Neural cell (in vitro differentiated cells): ENCODE measurements around the gene OSBPL2. TPM values are rescaled to one million over a fixed set of nuclear protein-coding genes. Genes with fewer than 3 reads are reported as not detected.

Source experiments
- H2AFZ ChIP-seq: fragments of 200-600, 300-800 bp; sonication (generic), shearing (Covaris generic); 2 replicates; pipeline ENCODE4 v1.6.0; 2014; ENCODE audit warnings: low read depth, mild to moderate bottlenecking, antibody characterized with exemption, low read length, moderate library complexity
- H3F3A ChIP-seq: fragments of 200-600 bp; shearing (Covaris generic); 2 replicates; pipeline ENCODE4 v1.6.1; 2016; ENCODE audit warnings: mild to moderate bottlenecking, moderate library complexity, mixed read lengths, antibody characterized with exemption, low read length; ENCODE audit not compliant: insufficient read depth, poor library complexity, severe bottlenecking
- H3K27ac ChIP-seq: fragments of 200-600, 300-800 bp; sonication (generic), shearing (Covaris generic); 2 replicates; pipeline ENCODE4 v1.5.1; 2014; ENCODE audit warnings: mild to moderate bottlenecking, low read length, moderate library complexity
- H3K27me3 ChIP-seq: fragments of 300-800, 200-600 bp; sonication (generic), shearing (Covaris generic); 2 replicates; pipeline ENCODE4 v1.6.0; 2014; ENCODE audit warnings: mild to moderate bottlenecking, low read depth, low read length, moderate library complexity; ENCODE audit not compliant: insufficient read depth
- H3K36me3 ChIP-seq: fragments of 300-800, 200-600 bp; sonication (generic), shearing (Covaris generic); 2 replicates; pipeline ENCODE4 v1.5.1; 2014; ENCODE audit warnings: mild to moderate bottlenecking, antibody characterized with exemption, low read length, moderate library complexity; ENCODE audit not compliant: insufficient read depth
- H3K4me2 ChIP-seq: fragments of 300-800, 200-600 bp; sonication (generic), shearing (Covaris generic); 2 replicates; pipeline ENCODE4 v1.6.0; 2014; ENCODE audit warnings: mild to moderate bottlenecking, low read length
- H3K4me3 ChIP-seq: fragments of 300-800, 200-600 bp; sonication (generic), shearing (Covaris generic); 2 replicates; pipeline ENCODE4 v1.5.1; 2014; ENCODE audit warnings: mild to moderate bottlenecking, low read length, moderate library complexity
- H3K79me2 ChIP-seq: fragments of 200-600 bp; shearing (Covaris generic); replicated peaks from 2 replicates; pipeline ENCODE4 v1.6.0; 2014; ENCODE audit warnings: mild to moderate bottlenecking, low read length, moderate library complexity; ENCODE audit not compliant: insufficient read depth
- H3K9ac ChIP-seq: fragments of 300-800, 200-600 bp; sonication (generic), shearing (Covaris generic); 2 replicates; pipeline ENCODE4 v1.6.1; 2016; ENCODE audit warnings: mild to moderate bottlenecking, low read length, mixed read lengths
- H3K9me2 ChIP-seq: fragments of 200-600 bp; shearing (Covaris generic); 2 replicates; pipeline ENCODE4 v1.6.1; 2016; ENCODE audit warnings: mild to moderate bottlenecking, low read length, mixed read lengths; ENCODE audit not compliant: insufficient read depth
- H3K9me3 ChIP-seq: fragments of 200-600, 300-800 bp; sonication (generic), shearing (Covaris generic); 2 replicates; pipeline ENCODE4 v1.6.1; 2016; ENCODE audit warnings: mild to moderate bottlenecking, mixed run types, low read length, moderate library complexity, mixed read lengths
- H4K20me1 ChIP-seq: fragments of 200-600 bp; shearing (Covaris generic); 2 replicates; pipeline ENCODE4 v1.6.1; 2016; ENCODE audit warnings: mild to moderate bottlenecking, mixed run types; ENCODE audit not compliant: insufficient read depth
- CTCF ChIP-seq: fragments of 450-650 bp; IDR thresholded peaks from 2 replicates; pipeline ENCODE4 v1.5.1; 2014; ENCODE audit warnings: antibody characterized with exemption, mild to moderate bottlenecking, moderate library complexity; ENCODE audit not compliant: poor library complexity, severe bottlenecking
- EP300 ChIP-seq: fragments of 450-650 bp; conservative IDR thresholded peaks from 2 replicates; pipeline ENCODE4 v1.6.1; 2014; ENCODE audit warnings: antibody characterized with exemption, mild to moderate bottlenecking, moderate library complexity; ENCODE audit not compliant: poor library complexity, severe bottlenecking
- EZH2 ChIP-seq: fragments of 200-600, 300-800 bp; shearing (Covaris generic), sonication (generic); IDR thresholded peaks from 2 replicates; pipeline ENCODE4 v1.6.1; 2014; ENCODE audit warnings: antibody characterized with exemption, low read length, borderline replicate concordance, mild to moderate bottlenecking; ENCODE audit not compliant: insufficient read depth, poor library complexity, severe bottlenecking
- MXI1 ChIP-seq: fragments of 450-650 bp; conservative IDR thresholded peaks from 2 replicates; pipeline ENCODE4 v1.6.1; 2014; ENCODE audit warnings: antibody characterized with exemption, mild to moderate bottlenecking; ENCODE audit not compliant: poor library complexity, severe bottlenecking
- POLR2AphosphoS5 ChIP-seq: IDR thresholded peaks from 2 replicates; pipeline ENCODE4 v1.6.1; 2012
- RAD21 ChIP-seq: fragments of 450-650 bp; conservative IDR thresholded peaks from 2 replicates; pipeline ENCODE4 v1.6.1; 2014; ENCODE audit warnings: antibody characterized with exemption, mild to moderate bottlenecking, moderate library complexity
- SMC3 ChIP-seq: fragments of 450-650 bp; conservative IDR thresholded peaks from 2 replicates; pipeline ENCODE4 v1.6.1; 2014; ENCODE audit warnings: antibody characterized with exemption, mild to moderate bottlenecking, moderate library complexity; ENCODE audit not compliant: poor library complexity
- TAF1 ChIP-seq: IDR thresholded peaks from 2 replicates; pipeline ENCODE4 v1.6.1; 2012; ENCODE audit warnings: low read depth
- polyA plus RNA-seq: library from polyadenylated mRNA; depleted of rRNA; stranded (reverse); fragments of >200 nt; gene quantifications from 2 replicates; pipeline ENCODE4 v1.2.3, GENCODE V29; 2014
- TF ChIP-seq, protein P1 (sequence below): IDR thresholded peaks from 2 replicates; pipeline ENCODE4 v1.6.1; 2012; ENCODE audit warnings: borderline replicate concordance

OSBPL2 gene
- polyA plus RNA-seq, 1 donor from 2014 or later = 41.5 TPM

DNA sequence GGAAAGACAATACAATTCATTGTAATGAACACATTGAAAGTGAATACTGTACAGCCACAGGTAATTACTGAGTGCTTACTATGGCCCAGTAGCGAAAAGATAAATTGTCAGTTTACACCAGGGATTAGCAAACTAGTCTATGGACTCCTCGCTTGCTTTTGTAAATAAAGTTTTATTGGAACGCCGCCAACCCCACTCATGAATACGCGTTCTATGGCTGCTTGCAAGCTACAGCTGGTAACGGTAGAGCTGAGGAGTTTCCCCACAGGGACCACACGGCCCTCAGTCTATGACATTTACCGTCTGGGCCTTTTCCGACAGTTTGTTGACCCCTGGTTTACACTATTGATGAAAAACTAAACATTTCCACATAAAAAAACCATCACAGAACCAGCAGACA lies 104.6 kb downstream of the OSBPL2 start:
- Histone ChIP-seq H3K36me3 (no peaks in the 10 kb centered on the region), H3K27ac (no peak overlapping the region), H3K9me3 (no peaks in the 10 kb centered on the region), H3K9me2 (no peaks in the 10 kb centered on the region), H3K27me3 (no peaks in the 10 kb centered on the region), H3F3A (no peaks in the 10 kb centered on the region), H3K9ac (no peak overlapping the region), H2AFZ (no peak overlapping the region), H3K4me3 (no peak overlapping the region), H3K79me2 (no peaks in the 10 kb centered on the region), H4K20me1 (no peaks in the 10 kb centered on the region), H3K4me2 (no peak overlapping the region)
- TF ChIP-seq EP300 (no peak), RAD21 (no peak), POLR2AphosphoS5 (no peak), TAF1 (no peak), SMC3 (no peak), CTCF (no peak), EZH2 (no peak), MXI1 (no peak)
- TF ChIP-seq, protein P1, sequence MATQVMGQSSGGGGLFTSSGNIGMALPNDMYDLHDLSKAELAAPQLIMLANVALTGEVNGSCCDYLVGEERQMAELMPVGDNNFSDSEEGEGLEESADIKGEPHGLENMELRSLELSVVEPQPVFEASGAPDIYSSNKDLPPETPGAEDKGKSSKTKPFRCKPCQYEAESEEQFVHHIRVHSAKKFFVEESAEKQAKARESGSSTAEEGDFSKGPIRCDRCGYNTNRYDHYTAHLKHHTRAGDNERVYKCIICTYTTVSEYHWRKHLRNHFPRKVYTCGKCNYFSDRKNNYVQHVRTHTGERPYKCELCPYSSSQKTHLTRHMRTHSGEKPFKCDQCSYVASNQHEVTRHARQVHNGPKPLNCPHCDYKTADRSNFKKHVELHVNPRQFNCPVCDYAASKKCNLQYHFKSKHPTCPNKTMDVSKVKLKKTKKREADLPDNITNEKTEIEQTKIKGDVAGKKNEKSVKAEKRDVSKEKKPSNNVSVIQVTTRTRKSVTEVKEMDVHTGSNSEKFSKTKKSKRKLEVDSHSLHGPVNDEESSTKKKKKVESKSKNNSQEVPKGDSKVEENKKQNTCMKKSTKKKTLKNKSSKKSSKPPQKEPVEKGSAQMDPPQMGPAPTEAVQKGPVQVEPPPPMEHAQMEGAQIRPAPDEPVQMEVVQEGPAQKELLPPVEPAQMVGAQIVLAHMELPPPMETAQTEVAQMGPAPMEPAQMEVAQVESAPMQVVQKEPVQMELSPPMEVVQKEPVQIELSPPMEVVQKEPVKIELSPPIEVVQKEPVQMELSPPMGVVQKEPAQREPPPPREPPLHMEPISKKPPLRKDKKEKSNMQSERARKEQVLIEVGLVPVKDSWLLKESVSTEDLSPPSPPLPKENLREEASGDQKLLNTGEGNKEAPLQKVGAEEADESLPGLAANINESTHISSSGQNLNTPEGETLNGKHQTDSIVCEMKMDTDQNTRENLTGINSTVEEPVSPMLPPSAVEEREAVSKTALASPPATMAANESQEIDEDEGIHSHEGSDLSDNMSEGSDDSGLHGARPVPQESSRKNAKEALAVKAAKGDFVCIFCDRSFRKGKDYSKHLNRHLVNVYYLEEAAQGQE = no peak

GRCh38 chr20:62344092-62344491 lies 105.8 kb downstream of the OSBPL2 start:
- no peaks in the 10 kb centered on the region for H4K20me1 ChIP-seq
- H3K27me3 ChIP-seq = no peaks in the 10 kb centered on the region
- H3K36me3 ChIP-seq = no peaks in the 10 kb centered on the region
- no peaks in the 10 kb centered on the region for H3K9me3 ChIP-seq
- TF ChIP-seq RAD21 (no peak), EP300 (no peak), TAF1 (no peak), SMC3 (no peak), POLR2AphosphoS5 (no peak), EZH2 (no peak), CTCF (no peak)
- TF ChIP-seq, protein P1 = no peak
- H3F3A ChIP-seq = no peaks in the 10 kb centered on the region
- H2AFZ ChIP-seq = no peak overlapping the region
- H3K4me3 ChIP-seq = no peak overlapping the region
- no peak overlapping the region for H3K9ac ChIP-seq
- no peaks in the 10 kb centered on the region for H3K79me2 ChIP-seq
- no peak overlapping the region for H3K4me2 ChIP-seq
- no peaks in the 10 kb centered on the region for H3K9me2 ChIP-seq
- no peak overlapping the region for H3K27ac ChIP-seq
